CD4-positive, alpha-beta T cell treated with Interferon alpha-2 for 1 hour (primary cell): Measurements from ENCODE around the gene HS3ST2.

Experiments used
- DNase-seq, 2 donors: peaks; one replicate each; pipeline ENCODE4 v3.0.0-alpha.2; 2020 to 2022

Gene HS3ST2

GRCh38 chr16:22813948-22814710, at the start of gene HS3ST2:
HS3ST2 (plus strand) TSS chr16:22814162; CDS start chr16:22814611, 449 bp downstream.
- DNase-seq: no peak

DNA sequence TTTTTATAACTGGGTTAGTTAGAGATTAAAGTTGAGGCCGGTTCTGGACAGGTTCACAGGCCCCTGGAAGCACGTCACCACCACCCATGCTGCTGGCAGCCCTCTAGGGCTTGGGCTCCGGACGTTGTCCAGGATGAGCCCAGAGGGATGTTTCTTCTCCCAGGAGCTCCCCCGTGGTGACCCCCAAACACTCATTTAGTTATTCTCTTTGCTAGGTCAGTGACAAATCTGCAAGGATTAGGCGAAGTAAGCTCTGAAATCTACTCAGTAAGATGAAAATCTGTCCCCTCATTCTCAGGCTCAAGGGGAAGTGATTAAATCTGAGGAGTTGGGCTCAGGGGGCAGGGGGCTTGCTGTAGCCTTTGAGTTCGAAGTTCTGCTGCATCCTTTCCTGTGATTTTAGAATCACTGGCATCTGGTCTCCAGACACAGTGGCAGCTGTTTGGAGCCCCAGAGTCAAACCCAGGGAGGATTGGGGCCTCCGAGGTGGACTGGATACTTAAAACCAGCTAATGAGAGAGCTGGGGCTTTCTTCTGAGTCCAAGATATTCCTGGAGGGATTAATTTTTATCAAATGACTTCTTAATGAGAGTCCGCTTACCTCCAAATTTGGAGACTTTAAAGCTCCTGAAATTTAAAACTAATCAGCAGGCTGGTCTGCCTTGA, 49.2 kb upstream of the HS3ST2 start:
- no peak for DNase-seq

DNA sequence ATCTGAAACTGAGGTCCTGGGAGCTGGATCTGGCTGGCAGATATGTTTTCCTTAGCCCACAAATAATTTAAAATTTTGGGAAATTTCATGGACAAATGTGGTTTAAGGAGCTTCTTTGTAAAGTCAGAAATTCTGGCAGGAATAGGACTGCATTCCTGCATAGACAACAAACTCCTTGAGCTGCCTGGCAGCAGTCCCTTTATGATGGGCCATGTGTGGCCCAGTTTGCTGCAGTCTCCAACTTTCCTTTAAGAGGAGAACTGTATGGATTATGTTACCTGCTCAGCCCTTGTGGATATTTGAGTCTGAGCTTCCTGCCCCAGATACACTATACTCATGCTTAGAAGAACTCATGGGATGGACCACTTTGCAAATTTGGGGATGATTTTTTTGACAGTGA, 48.5 kb upstream of the HS3ST2 start:
- DNase-seq: no peak

GRCh38 chr16:22770866-22771265, 43.1 kb upstream of the HS3ST2 start:
- DNase-seq: no peak

- no peak for DNase-seq
Measured at GRCh38 chr16:22771551-22771950, 42.4 kb upstream of the HS3ST2 start.

GRCh38 chr16:22775220-22775922, 38.6 kb upstream of the HS3ST2 start:
- DNase-seq: no peak

- no peak for DNase-seq
Measured at GRCh38 chr16:22781480-22781879, 32.5 kb upstream of the HS3ST2 start.

GRCh38 chr16:22782314-22782713, 31.6 kb upstream of the HS3ST2 start:
- DNase-seq: no peak

DNA sequence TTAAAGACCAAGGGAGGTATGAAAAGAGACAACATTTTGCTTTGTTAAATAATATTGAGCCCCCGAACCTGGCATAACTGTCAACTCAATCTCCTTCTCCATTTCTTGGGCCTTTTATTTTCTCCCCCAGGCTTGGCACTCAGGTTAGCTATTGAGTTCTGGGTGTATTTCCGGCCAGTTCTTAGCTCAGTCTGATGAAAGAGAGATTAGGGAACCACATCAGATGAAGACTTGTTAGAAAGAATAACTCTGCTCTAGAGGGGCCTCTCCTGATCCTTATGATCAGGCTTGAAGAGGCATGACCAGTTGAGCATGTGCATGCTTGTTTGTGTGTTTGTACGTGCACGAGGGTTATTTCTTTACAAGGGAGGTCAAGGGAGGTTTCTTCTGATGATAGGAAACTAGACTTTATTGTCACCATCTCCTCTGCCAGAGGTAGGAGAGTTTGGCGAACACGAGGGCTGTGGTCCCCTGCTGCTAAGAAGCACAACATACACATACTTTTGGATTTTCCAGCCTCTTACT, 29.2 kb upstream of the HS3ST2 start:
- DNase-seq: no peak

DNA sequence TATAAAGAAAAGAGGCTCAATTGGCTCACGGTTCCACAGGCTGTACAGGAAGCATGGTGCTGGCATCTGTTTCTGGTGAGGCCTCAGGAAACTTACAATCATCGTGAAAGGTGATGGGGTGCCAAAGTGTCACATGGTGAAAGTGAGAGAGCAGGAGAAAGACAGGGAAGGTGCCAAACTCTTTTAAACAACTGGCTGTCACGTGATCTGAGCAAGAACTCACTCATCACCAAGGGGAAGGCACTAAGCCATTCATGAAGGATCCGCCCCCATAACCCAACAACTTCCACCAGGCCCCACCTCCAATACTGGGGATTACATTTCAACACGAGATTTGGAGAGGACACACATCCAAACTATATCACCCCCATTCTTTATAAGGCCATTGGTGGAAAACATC, 28.4 kb upstream of the HS3ST2 start:
- DNase-seq: no peak

DNA sequence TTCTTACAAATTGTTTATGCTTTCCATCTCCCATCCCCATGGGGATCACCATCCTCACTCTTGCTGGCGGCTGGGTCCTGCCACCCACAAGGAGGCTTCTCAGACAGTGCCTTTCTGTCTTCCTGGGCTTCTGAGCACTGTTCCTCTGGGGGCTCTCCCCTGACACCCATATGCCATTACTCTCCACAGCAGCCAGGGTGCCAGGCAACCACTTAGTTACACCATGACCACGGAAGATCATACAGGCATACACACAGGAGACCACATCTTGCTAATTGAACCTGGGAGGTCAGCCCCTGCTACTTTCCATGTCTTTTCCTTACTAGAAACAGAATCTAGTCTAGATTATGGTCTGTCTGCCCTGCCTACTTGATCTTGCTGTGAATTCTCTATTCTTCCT, 27.7 kb upstream of the HS3ST2 start:
- no peak for DNase-seq

DNA sequence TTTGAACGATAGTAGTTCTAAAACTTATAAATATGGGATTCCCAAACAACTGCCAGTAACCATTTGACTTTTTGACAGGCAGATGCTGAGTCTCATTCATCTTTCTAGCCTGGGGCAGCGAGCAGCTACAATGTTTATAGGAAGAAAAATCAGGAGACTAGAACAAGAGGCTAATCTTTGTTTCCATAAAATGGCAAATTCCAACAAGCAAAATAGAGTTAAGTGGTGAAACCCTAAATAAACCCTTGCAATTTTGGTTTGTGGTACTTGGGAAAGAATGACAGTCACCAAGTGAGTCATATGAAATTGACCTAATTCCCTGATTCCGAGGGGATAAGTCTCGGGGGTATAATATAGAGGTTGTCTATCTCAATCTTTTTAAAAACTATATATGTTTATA, 27.3 kb upstream of the HS3ST2 start:
- no peak for DNase-seq

DNA sequence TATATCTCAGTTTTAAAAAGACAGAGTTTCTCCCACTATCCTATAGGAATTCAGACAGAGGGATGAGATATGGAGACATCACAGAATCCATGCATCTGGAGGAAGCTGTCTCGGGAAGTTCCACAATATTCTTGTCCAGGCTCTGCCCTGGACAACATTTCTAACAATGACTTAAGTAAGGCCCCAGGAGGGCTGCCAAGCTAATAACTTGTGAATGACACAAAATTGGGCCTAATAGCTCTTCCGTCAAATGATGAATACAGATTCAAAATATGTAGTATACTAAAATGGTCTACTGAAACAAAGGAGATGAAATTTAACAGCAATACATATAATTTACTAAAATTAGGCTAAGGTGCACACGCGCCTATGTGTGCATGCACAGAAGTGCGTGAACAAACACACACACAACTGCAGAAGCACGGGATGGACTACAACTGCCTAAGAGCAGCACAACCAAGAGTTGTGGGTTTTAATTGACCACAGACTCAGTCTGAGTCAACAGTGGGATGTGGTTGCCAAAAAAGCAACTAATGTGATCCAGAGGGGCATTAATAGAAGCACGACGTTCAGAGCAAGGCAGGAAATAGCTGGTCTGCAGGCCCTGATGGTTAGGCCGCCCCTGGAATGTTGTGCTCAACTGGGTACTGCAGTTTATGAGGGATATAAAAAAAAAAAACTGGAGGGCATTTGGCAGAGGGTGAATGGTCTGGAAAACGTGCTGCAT, 26.3 kb upstream of the HS3ST2 start:
- no peak for DNase-seq

DNA sequence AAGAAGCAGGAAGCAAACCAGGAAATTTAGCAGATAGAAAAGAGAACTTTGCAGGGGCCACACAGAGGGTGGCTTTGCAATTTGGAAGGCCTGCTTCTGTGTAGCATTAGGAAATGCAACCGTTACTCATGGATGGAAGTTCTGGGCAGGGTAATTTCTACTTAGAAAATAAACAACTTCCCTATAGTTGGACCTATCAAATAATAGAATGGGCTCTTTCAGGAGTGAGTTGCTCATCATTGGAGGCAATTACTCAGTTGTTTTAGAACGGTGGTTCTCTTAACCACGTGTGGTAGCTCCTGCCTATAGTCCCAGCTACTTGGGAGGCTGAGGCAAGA, 25.8 kb upstream of the HS3ST2 start:
- no peak for DNase-seq

- no peak for DNase-seq
Measured at GRCh38 chr16:22789281-22789945, 24.5 kb upstream of the HS3ST2 start.

GRCh38 chr16:22797551-22797950, 16.4 kb upstream of the HS3ST2 start:
- no peak for DNase-seq

GRCh38 chr16:22799113-22799512, 14.8 kb upstream of the HS3ST2 start:
- DNase-seq: no peak

GRCh38 chr16:22804893-22805292, 9.1 kb upstream of the HS3ST2 start:
- no peak for DNase-seq

DNA sequence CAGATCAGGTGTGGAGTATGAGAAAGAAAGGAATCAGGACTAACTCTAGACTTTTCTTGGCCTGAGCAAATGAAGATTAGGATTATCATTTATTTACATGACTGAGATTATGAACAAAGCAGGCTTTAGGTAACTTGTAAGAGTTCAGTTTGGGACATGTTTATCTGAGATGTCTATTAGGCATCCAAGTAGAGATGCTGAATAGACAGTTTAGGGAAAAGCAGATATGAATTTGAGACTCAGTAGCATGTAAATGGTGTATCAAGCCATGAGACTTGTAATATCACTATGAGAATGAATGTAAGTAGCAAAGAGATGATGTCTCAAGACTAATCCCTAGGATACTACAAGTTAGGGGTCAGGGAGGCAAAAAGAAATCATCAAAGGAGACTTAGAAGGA, 8.6 kb upstream of the HS3ST2 start:
- DNase-seq: no peak

- no peak for DNase-seq
Measured at GRCh38 chr16:22806811-22807210, 7.2 kb upstream of the HS3ST2 start.

- DNase-seq: no peak
Measured at GRCh38 chr16:22810226-22810625, 3.7 kb upstream of the HS3ST2 start.

DNA sequence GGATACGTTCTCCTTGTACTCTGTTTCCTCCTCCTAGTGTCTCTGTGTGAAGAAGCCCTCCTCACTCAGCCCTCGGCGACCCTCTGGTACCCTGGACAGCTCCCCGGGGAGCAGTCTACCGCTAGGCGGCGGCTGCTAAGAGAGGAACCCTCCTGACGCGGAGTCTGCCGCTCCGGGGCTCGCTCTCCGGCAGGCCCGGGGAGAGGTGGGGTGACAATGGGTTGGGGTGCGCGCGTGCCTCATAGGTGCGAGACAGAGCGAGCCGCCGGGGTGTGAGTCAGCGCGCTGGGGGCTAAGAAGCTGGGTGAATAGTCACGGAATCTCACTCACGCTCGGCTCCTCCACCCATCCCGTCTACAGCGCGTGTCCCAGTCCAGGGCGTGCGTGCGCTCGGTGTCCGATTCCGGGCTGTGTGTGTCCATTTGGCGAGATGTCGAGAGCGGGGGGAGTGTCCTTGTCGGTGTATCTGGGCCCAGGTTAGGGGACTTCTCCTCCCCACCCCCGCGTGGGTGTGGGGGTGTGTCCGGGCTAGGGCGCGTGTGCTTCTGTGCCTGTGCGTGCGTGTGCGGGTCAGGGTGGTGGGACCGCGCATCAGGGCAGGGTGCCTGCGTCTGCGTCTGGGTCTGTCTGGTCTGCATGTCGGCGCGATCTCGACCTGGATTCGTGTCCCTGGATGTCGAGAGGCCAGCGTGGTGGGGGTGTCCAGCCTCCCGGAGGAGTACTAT, 577 bp upstream of the HS3ST2 start:
- no peak for DNase-seq
